GM18499 (cell line): ENCODE data around the gene GID8.

Source experiments
- ATAC-seq: cut with Tn5 transposase; IDR thresholded peaks from one replicate; pipeline ENCODE4 v1.9.1; 2021; ENCODE audit warnings: moderate number of reproducible peaks; ENCODE audit not compliant: insufficient read depth, unreplicated experiment

Gene GID8

DNA sequence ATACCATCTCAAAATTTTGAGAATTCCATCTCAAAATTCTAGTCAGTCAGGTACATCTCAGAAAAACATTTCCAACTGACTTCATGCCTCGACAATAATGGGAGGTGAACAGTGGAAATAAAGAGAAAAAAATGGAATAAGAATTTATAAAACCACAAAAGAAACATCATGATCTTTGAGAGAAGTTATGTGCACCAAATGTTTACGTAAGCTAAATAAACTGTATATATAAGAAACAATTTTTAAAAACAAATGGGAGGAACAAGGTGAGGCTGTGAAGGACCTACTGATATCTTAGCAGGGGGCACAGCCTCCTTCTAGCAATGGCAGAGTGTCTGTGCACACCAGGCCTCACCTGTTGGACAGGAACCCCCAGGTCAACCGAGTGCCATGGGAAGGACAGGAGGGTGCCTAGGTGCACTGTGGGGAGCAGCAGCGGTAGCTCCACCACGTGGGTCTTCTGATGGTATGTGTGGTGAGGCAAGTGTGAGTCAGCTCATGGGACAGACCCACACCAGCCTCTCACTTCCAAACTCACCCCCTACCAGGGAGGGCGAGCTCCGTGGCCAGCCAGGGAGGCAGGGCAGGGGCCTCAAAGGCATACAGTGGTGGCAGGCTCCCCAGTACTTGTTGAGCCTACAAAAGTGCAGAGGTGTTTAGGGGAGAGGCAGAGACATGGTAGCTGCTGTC, 34.9 kb upstream of the GID8 start:
- no peak for ATAC-seq

DNA sequence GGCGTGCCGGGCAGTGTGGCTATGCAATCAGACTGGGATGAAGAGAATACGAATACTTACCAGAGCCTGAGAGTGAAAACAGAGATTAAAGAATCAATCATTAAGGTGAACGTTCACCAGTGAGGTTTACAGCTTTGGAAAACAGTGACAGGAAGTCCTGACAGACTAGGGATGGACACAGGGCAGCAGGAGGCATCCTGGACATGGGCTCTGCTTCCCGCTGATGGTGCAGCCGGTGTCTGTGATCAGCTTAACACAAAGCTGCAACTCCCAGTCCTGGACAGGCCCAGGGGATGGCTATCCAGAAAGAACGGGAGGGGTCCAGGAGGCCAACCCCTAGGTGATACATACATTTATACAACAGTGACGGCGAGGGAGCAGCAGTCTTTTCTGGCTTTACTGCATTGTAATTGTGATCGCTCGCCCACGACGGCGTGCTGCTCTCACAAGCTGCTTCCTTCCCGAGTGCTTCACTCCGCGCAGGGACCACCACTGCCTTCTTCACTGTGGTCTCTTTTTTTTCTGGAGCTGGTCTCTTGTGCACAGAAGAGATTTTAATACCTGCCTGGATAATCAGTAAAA, 32.3 kb upstream of the GID8 start:
- ATAC-seq, result no peak

DNA sequence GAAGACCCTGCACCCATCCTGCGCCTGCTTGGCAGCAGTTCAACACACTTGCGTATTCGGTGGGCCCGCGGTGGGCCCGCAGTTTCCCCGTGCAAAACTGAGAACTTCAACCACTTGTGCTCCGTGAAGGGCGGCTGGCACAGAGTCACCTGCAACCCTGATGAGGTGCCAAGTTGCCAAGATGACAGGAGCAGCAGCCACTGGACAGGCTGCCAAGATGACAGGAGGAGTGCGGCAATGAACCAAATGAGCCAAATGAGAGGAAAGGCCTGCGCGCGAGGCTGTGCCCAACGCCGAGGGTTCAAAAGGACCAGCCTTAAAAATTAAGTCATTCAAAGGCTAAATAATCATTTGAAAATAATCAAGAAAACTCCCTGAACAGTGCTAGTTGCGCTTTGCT, 31.7 kb upstream of the GID8 start:
- no peak for ATAC-seq

DNA sequence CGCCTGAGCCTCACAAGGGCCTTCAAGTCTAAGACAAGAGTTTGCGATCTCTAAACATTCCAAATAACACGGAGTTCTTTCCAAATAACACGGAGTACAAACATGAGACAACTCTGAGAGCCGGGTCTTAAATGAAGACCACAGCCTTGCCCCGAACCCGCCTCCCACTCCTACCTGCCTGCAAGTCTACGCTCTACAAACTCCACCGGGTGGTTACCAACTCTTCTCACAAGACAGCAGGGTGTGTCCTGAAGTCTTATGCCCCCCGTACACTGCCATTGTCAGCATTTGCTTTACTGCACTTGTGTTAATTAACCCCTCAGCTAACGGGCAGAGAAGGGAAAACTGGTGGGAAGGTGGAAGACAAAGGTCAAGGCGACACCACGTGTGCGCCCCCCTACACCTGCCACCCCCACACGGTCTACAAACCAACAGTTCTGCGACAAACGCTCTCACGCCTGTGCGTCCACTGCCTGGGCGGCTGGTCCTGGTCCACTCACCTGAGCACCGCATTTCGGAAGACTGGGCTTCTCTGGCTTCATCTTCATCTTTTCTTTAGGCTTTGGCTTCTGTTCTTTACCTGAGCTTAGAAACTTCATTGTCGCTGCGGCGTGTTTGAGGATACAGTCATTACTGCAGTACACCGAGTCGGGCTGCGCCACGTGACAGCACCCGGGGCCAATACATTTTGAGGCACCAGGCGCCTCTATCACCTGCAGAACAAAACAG, 31.1 kb upstream of the GID8 start:
- no peak for ATAC-seq

DNA sequence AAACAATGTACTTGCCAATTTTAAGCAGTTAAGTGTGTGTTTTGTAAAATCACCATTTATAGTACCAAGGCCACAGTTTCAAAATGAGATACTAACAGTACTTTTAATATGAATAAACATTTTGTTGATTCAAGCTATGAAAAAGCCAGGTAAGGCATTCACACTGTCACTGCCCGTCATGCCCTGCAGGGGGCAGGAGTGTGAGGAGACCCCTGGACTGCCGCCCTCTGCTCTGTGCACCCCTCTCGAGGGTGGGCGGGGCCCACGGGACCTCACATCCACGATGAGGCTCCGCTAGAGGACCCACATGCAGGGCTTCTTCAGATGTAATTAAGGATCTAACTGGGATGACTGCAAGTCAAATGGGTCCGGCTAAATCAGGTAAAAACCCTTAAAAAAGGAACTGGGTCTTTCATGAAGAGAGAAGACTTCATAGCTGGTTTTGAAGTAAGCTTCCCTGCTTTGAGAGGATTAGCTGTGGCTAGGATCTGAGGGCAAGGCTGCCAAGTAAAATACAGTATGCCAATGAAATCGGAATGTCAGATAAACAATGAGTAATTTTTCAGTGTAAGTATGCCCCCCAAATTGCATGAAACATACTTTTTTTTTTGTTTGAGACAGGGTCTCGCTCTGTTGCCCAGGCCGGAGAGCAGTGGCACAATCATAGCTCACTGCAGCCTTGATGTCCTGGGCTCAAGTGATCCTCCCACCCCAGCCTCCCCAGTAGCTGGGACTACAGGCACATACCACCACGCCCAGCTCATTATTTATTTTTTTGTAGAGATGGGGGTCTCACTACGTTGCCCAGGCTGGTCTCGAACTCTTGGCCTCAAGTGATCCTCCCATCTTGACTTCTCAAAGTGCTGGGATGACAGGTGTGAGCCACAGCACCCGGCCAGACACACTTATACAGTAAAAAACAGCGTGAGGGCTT, 30.3 kb upstream of the GID8 start:
- ATAC-seq, result no peak

DNA sequence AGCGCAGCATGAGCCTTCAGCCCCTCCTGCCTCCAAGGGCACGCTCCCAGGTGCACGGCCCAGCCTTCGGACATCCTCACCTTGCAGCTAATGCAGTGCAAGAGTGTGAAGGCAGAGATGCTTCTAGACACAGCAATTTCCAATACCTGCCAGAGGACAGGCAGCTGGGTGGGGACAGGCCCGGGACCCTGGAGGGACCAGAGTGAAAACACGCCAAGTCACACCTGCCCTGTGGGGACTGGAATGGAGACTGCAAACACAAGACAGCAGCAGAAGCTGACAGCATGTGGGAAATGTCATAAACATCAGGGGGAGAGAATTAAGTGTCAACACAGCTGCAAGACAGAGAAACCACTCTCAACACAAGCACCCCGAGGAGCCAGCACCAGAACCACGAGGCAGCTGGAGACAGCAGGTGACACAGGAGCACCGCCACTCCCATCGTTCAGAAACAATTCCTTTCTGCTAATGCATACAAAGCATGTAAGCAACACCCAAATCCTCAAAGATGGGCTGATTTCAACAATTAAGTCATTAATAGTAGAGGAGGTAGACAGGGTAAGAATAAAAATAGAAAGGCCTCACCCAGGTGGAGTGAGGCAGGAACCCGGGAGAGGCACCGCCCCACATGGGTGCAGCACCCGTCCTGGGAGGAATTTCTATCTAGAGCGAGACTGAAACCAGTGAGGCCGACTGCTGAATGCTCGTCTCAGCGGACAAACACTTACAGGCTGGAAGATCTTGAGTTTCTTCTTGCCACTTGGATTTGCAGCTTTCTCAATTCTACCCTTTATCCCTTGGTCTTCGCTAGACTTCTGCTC, 28.8 kb upstream of the GID8 start:
- ATAC-seq, result no peak

DNA sequence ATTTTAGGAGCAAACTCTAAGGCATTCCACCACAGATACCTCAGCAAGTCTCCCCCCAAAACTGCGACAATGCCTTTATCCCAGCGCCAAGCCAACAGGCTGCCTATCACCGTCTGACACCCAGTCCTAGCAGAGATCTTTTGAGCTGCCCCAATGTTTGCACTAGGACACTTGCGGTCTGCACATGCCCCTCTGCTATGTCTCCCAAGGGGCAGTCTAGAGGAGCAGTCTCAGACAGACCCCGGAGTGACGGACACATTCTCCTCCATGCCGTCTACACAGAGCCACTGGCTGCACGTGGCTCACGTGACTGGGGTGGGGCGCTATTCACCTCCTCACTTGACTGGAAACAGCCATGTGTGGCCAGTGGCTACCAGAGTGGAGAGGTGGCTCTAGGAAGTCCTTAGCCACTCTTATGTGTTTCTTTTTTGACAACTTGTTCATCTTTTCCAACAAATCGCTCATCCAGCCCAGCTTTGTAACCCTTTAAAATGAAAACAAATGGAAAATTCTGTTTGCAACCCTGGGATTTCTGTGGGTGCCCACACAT, 27.7 kb upstream of the GID8 start:
- ATAC-seq, result no peak

DNA sequence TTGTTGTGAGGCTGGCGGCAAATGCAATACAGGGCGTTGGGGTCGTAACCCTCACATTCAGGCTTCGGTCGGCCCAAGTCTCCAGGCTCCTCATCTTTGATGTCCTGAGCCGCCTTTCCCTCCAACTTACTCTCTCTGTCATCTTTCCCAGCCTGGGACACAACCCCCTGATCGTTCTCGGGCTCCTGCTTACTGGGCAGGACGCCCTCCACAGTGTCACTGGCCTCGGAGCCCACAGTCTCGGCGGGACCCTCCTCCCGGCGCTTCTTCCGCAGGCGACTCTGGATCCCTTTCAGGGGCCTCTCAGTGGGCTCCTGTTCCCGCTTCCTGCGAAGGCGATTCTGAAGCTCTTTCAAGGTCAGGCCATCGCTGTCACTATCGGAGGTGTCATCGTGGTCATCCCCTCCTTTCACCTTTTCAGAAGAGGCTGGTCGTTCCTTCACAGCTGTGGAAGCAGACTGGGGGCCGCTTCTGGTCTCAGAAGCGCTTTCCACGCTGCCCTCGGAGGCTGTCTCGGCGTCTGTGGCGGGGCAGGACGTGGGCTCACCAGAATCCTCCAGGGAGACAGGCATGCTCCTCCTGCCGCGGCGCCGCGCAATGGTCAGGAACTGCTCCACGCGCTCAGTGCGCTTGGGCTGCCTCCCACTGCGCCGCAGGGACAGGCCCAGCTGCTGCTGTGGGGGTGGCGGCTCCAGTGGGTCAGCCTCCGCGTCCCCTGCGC, 27.0 kb upstream of the GID8 start:
- ATAC-seq, result no peak

DNA sequence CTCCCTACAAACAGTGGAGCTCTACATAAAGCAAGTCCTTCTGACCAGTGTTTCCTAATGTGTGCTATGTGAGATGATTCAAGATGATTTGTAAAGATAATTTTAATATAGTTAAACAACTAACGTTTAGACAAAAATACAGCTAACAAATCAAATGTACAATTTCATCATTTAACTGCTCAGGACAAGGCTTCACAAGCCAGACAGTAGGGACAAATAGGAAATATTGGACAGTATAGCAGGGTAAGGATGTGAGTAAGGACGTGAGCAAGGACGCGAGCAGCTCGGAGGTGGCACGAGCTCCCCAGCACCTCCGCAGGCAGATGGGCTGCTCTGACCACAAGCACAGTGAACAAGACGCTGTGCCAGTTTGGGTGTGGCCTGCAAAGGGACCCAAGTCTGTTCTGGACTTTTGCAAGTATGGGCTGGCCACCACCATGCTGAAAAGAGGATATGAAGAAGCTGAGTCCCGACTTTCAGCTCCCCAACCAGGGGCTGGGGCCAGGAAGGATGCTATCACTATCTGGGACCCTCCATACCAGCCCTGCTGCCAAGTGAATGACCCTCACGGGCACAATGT, 26.2 kb upstream of the GID8 start:
- ATAC-seq, result no peak

DNA sequence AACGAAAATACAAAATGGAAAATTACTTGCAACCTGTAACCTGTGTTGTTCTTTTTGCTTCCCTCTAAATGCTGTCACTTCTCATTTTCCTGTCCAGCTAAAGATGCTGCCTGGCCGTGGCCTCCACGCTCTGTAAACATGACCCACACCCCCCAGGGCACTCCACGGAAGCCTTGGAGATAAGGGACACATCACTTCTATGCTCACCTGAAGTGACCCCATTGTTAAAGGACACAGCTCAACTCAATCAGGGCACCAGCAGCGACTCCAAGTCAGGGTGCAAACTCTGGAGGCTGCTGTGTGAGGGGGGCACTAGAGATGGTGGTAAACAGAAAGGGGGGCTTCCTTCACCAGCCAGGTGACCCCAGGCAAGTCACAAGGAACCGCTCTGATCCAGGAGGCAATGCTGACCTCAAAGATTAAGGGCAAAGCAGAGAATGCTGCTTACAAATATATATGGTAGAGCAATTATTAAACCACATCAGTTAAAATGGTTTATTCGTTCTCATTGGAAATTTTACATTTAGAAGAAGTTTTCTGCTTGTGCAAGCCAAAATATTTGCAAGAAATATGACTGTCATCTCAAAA, 24.8 kb upstream of the GID8 start:
- no peak for ATAC-seq

DNA sequence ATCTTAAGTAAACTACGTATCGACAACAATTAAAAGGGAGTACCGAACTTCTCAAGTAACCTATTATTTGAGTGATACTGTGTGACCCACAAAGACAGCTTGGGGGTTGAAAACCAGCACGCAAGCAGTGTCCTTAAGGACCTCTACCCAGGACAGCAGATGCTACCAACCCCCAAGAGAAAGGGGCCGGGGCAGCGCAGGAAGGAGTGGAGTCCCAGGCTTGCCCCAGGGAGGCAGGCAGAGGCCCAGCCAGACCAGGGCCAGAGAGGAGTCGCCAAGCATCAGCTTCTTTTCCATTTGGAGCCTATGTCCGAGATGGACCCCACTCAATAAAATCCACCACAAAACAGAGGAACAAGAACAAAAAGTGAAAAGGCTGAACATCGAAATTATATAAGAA, 23.5 kb upstream of the GID8 start:
- ATAC-seq, result no peak

DNA sequence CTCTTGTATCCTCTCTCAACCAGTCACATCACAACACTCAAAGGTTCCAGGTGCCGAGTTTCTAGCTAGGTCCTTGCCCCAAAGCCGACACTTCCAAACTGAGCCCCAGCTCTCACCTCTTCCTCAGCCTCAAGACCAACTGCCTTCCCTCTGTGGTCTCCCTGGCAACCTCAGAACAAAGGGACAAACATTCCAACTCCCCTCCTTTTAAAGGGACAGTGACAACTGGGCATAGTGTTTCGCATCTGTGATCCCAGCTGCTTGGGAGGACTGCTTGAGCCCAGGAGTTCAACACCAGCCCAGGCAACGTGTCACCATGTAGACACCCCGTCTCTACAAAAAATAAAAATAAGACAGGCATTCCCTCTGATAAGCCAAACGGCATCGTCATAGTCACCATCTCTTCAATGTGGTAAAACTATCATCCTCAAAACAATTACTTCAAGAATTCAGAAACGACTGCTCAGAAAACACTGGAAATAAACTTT, 22.9 kb upstream of the GID8 start:
- ATAC-seq, result no peak

DNA sequence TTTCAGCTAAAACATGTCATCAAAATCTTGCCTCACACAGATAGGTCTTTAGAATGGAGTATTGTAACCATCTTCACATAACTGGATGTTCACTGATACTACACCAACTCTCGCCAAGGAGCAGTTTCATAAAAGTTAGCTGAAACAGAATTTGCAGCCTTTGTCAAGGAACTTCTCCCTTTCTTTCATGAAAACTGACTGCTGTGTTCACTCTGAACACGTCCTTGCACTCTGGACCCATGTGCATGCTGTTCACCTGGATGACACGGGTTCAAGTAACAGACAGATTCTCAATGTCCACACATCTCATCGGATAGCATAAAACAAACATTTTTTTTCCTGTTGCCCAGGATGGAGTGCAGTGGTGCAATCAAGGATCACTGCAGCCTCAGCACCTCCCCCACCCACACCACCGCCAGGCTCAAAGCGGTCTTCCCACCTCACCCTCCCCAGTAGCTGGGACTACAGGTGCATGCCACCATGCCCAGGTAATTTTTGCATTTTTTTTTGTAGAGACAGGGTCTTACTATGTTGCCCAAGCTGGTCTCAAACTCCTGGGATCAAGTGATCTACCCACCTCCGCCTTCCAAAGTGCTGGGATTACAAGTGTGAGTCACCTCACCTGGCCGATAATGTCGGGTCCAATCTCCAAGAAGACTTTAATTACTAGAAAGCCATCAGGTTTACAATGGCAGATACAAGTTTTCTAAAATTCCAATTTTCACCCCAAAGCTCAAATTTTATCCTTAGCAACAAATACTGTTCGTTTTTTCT, 21.1 kb upstream of the GID8 start:
- ATAC-seq, result no peak

DNA sequence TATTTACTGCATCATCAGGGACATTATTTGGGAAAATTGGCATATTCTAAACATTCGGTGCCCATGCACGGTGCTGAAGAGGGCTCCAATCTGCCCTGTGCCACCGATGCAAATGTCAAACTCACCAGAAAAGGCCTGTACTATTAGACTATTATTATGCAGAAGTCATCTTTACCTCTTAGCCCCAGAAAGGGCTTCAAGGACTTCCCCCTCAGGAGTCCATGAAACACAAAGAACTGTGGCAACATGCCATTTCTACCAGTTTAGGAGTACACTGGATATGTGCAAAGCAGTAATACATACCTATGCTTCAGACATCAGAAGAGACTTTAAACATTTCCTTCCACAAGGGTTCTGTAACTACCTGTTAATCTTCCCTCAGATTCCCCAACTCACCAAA, 20.2 kb upstream of the GID8 start:
- no peak for ATAC-seq

DNA sequence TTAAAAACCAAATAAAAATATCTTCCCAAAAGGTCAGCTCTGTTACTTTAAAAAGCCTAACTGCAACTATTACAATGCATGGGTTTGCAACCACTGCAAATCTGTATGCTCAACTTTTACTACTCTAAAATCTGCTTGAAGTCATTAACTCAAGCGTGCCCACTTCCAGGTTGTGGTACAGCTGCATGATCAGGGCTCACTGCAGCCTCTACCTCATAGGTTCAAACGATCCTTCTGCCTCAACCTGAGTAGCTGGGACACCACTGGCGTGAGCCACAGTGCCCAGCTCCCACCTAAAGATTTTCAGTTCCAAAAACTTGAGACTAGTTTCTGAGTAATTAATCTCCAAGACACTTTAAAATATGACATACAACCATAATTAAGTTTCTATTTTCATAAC, 19.8 kb upstream of the GID8 start:
- ATAC-seq, result no peak

DNA sequence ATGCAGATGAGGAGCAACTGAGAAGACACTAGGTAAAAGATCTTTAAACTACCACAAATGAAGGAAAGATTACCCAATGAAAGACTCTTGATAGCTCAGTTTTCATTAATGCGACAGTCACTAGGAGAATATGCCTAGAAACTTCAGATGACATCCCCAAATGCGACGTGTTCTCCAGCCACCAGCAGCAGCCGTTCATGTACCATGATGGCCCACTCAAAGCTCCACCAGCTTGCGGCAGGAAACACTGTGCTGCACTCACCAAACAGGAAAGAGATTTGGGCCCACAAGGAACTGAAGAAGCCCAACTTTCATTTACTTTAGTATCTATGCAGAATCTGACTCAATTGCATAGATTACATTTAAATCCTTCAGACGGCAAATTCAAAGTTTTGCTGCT, 19.1 kb upstream of the GID8 start:
- no peak for ATAC-seq

DNA sequence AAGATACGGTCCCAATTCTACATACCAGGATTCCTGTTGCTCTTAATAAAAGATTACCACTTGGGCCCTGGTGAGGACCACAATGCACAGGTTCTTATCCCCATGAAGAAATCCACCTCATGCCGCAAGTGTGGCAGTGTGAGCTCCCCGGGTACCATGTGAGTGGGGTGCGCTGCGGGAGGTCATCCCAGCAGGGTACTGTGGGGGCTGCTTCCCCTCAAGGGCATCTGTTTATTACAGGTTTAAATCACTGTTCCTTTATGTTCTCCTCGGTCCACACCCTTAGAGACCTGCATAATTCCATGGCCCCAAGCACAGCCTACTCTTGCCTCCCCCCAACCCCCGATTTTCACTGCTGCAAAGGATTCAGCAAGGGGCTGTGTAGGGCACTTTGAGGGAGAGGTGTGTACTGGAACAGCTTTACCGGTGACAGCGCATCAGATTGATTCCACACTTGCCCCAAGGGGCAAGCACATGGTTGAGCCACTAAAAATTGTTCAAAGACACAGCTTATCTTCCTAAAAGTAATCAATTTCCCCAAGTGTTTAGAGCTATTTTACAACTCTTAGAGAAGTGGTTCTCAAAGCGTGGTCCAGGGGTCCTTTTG, 17.8 kb upstream of the GID8 start:
- no peak for ATAC-seq
